CMK (cell line): Measurements from ENCODE around the gene IFT27.
"Not testable (repeated sequence)": the region's sequence is repeated elsewhere in the genome, so short reads cannot be mapped to it uniquely, and the experiment has no call there.

Experiments
- DNase-seq: peaks from one replicate; pipeline ENCODE4 v3.0.0-alpha.2; 2010; ENCODE audit warnings: low read depth

IFT27 gene

DNA sequence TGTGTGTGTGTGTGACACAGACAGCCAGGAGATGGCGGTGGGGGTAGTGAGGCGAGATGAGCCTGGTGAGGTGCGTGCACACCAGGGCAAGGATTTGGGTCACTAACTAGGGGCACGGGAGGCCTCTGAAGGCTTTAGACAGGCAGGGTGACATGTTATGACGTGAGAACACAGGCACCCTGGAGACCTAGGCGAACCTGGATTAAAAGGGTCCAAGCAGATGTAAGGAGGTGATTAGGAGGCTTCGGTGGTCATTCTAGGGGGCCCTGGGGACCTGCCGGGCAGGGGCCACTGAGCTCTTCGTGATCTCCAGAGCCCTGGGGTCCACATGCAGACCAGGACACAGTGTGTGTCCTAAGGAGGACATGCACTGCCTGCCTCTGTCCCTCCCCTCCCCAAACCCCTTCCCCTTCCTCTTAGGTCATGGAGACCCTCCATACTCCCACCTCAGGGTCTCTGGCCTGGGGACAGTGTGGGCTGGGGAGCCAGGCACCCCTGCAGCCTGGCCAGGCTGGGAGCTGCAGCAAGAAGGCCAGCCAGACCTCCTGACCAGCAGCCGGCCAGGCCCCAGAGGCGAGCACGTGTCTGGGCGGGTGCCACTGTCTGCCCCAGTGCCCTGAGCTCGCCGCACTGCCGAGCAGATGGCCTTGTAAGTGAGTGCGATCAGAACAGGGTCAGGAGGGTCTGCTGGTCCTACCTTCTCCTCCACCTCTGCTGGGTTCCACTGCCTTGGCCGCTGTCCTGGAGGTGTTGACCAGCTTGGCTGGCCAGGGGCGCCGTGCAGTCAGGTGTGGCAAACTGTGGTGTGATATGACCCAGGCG lies 32.1 kb downstream of the IFT27 start:
- no peak for DNase-seq

GRCh38 chr22:36743011-36743410 lies 32.9 kb downstream of the IFT27 start:
- no peak for DNase-seq

GRCh38 chr22:36741968-36742367 lies 34.0 kb downstream of the IFT27 start:
- DNase-seq, result no peak

GRCh38 chr22:36741204-36741793 lies 34.6 kb downstream of the IFT27 start:
- DNase-seq, result peak; percentile 12

DNA sequence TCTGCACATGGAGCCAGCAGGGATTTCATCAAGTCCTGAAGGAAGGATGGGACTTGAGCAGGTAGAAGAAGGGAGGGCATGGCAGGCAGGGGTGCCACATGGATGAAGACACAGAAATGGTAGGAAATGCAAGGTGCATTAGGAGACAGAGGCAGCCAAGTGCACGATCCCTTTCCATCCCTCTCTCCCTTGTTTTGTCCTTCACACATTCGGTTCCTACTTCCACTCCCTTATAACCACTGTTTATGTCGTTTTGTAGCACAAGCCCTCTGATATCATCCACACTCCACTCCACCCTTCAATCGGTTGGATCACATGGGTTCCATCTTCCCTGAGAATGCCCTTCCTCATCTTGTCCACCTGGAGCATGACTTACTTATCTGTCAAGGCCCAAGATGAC lies 35.2 kb downstream of the IFT27 start:
- no peak for DNase-seq

DNA sequence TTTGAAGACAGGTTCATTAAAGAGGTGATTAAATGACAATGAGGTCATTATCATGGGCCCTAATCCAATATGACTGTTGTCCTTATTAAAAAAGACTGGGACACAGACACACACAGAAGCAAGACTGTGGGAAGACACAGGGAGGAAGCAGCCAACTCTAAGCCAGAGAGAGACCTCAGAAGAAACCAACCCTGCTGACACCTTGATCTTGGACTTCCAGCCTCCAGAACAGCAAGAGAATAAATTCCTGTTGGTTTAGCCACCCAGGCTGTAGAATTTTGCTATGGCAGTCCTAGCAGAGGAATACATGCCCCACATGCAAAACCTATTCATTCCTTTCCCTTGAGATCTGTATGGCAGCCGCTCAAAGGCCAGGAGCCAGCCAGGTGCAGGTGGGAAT lies 36.7 kb downstream of the IFT27 start:
- no peak for DNase-seq

- no peak for DNase-seq
These were observed 37.4 kb downstream of the IFT27 start for GRCh38 chr22:36738416-36739020.

- no peak for DNase-seq
These were observed 38.1 kb downstream of the IFT27 start for GRCh38 chr22:36737776-36738175.

- no peak for DNase-seq
These were observed 39.1 kb downstream of the IFT27 start for GRCh38 chr22:36736701-36737320.

DNA sequence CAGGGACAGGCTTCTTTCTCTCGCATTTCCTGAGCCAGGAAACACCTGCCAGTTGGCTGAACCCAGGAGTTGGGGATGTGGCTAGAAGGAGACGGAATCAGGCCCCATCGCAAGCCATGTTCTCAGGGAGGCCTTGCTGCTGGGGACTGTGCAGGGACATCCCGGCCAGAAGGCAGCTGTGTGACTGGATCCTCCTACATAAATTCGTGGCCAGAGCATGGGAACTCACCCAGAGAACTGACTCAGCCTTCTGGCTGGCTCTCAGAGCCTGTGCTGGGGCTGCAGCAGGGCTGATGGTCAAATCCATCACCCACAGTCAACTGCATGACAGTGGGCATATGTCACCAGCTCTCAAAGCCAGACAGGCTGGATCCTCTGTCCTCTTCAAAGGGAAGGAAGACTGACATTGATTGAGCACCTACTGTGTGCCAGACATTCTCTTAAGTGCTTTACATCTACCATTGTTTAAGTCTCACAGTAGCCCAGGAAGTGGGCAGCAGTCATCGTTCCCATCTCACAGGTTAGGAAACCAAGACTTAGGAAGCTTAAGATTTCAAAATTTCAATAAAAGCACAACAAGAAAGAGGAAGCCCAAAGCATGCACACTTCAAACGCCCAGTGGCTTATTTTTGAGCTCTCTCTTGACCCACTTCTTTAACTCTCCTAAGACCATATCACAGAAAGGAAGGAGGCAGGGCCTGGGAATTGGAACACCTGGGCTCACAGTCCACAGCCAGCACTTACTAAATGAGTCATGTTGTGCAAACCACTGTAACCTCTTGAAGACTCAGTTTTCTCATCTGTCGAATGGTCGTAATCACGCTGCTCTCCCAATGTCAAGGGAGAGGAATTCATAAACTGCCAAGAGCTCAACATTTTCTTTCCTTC lies 41.5 kb downstream of the IFT27 start:
- no peak for DNase-seq

DNA sequence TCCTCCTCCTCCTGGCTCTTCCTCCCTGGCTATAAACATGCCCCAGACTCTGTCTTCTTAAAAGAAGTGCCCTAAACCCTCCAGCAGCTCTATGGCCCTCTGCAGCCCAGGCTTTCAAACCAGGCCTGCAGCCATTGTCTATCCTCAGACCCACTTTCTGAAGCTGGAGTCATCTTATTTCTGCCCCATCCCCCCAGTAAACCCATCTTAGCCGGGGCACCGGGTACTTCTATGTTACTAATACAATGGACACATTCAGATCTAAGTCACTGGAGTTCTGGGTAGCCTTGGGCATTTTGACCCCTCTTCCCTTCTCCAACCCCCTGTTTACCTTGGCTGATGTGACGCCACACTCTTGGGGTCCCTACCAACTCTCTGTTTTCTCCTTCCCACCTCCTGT lies 42.6 kb downstream of the IFT27 start:
- DNase-seq, result no peak

DNA sequence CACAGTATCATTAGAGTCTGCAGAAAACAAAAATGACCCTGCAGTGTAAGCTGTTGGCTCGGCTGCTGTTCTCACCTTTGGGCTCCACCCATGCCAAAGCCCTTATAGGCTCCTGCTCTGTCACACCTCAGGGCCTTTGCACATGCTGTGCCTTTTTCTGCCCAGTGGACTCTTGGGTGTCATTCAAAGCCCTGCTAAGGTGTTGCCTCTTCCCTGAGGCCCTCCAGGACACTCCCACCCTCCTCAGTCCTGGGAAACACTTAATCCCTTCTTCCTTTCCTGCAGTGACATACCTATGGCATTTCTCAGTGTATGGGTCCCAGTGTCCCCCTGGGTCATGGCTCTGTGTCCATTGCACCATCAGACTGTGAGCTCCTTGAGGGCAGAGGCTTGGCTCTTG lies 43.3 kb downstream of the IFT27 start:
- no peak for DNase-seq

DNA sequence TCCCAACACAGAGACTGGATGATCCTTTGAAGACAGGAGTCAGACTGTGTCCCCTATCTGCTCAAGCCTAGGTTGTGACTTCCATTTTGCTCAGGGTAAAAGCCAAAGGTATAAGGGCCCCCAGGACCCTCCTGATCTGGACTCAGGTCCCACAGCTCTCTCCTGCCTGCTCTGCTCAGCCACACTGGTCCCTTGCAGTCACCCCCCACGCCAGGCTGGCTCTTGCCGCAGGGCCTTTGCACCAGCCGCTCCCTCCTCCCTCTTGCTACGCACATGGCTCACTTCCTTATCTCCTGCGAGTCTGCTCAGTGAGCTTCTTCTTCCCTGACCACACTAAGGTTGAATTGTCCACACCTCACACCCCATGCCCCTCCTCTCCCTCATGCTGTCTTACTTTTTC lies 44.0 kb downstream of the IFT27 start:
- DNase-seq, result no peak

GRCh38 chr22:36731321-36731720 lies 44.6 kb downstream of the IFT27 start:
- DNase-seq, result not testable (repeated sequence)

GRCh38 chr22:36730176-36730858 lies 45.6 kb downstream of the IFT27 start:
- no peak for DNase-seq

DNA sequence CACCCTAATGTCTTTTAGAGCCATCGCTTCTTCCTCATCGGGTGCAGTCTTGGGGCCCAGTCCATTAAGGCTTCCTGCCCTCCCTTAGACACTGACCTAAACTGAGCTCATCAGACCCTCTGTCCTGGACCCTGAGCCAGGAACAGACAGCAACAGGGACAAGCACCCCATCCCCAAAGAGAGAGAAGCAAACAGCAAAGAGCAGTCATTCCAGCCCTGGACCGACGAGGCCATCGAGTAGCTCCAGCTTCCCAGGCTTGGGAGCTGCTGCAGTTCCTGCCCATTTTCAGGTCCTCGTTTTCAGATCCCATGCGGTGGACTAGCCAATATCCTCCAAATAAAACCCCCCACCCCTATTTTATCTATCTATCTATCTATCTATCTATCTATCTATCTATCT lies 46.6 kb downstream of the IFT27 start:
- DNase-seq, result no peak

DNA sequence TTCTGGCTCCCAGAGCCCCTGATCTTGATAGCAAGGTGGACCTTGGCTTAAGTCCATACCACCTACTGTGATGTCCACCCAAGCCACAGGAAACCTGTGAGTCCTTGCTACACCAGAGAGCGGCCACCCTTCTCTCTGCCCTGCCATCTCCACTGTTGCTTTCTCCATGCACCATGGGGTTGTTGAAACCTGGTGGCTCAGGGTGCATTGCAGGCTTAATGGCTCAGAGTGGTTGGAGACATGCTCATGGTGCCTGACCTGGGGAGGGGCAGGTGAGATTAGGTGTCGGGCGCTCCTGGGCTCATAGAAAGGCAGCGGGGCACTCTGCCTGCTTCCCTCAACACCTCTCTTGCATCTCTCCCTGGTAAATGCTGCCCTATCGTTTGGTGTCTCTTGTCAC lies 47.4 kb downstream of the IFT27 start:
- no peak for DNase-seq

- DNase-seq, result no peak
These were observed 47.9 kb downstream of the IFT27 start for GRCh38 chr22:36727927-36728488.

DNA sequence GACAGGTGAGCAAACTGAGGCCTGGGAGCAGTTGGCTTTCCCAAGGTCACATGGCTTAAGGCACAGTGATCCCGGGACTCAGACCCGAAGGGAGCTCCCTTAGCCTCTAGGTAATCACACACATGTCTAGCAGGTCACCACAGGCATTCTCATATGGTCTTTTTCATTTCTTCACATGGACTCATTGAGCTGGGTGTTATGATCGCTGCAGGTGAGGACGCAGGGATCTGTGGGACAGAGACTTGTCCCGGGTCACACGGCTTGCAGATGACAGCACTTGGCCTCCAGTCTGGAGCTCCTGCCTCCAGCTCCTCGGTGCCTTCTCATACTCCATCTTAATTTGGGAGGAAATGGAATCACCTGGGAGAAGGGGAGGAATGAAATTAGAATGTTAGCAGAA lies 48.8 kb downstream of the IFT27 start:
- no peak for DNase-seq

DNA sequence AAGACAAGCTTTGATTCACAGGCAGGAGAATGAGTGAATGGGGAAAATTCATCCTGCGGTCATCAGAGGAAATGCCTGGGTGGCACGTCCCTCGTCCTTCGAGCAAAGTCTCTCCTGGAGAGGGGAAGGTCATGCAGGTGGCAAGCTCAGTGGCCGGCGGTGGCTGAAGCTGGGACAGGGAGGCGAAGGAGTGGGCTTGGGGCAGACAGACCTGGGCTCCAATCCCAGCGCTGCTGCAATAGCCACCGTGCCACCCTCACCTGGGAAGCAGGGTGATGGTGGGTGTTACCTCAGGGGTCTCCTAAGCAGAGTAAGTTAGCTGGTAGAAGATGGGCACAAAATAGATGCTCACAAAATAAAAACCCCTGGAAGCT lies 49.9 kb downstream of the IFT27 start:
- no peak for DNase-seq

DNA sequence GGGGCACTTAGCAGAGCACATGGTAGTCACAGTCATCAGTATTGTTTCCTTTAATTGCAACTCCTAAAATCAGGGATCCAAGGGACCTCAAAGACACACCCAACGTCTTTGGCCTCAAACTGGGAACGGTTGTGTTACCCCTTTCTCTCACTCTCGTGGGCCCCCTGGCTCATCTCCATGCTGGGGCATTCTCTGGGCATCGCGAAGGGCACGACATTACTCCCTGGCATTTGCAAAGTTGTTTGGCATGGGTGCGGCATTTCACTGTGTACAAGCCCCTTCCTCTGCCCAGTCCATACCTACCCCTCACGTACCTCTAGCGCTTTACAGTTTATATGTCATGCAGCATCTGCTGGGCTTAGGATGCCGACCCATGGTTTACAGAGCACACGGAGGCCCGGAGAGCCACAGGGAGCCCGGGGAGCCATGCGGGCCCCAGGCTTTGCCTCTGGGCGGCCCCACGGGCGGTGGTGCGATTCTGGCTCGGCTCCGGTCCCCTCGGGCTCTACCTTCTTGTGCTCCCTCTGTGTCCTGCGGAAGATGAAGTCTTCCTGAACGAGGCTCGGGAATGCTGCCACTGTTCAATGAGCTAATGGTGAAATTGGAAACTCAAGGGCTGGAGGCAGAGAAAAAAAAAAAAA lies 50.4 kb downstream of the IFT27 start:
- no peak for DNase-seq
